ENCODE data around the gene SLC9B1. TPM values are rescaled to one million over a fixed set of nuclear protein-coding genes. Genes with fewer than 3 reads are reported as not detected.
"Not testable (repeated sequence)": the region's sequence is repeated elsewhere in the genome, so short reads cannot be mapped to it uniquely, and the experiment has no call there.

SLC9B1 gene
- total RNA-seq, 1 experiment from 2014 or later: 0.62 TPM

DNA sequence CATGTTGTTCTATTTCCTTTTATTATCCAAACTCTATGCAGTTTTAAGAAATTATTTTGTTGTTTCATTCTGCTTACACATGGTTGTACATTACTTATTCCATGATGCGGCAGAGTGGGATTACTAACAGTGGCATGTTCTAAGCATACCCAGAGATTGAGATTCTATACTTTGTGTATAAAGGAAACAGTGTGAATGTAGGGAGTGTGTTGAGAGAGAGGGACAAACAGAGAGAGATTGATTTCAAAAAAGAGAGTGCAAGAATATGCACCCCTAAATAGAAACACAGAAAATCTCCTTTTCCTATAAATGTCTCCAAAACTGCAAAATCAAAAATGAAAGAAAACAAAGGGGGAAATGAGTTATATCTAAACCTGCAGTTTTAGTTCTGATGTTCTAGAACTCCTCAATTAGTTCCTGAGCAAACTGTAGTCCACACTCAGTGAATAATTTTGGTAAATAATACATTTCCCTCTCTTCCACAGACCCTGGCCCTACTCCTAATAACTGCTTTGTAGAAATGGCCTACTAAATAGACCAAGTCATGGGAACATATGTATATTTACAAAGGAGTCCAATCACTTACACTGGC is 31.0 kb downstream of the SLC9B1 start:
- Histone ChIP-seq H3K9me3 (ENCODE audit: low read depth, low read length, poor library complexity, severe bottlenecking) (no peaks in the 10 kb centered on the region), H3K27me3 (replicated peaks; ENCODE audit: insufficient read depth, low read depth, low read length, poor library complexity) (no peaks in the 10 kb centered on the region), H3K4me1 (ENCODE audit: insufficient read depth, low read length, poor library complexity, severe bottlenecking) (no peaks in the 10 kb centered on the region), H3K27ac (ENCODE audit: low read depth, low read length, poor library complexity, severe bottlenecking) (no peak overlapping the region), H3K36me3 (ENCODE audit: insufficient read depth, low read length, poor library complexity, severe bottlenecking) (no peaks in the 10 kb centered on the region), H3K4me3 (ENCODE audit: low read depth, low read length, poor library complexity, severe bottlenecking) (no peak overlapping the region)
- TF ChIP-seq, protein P1, sequence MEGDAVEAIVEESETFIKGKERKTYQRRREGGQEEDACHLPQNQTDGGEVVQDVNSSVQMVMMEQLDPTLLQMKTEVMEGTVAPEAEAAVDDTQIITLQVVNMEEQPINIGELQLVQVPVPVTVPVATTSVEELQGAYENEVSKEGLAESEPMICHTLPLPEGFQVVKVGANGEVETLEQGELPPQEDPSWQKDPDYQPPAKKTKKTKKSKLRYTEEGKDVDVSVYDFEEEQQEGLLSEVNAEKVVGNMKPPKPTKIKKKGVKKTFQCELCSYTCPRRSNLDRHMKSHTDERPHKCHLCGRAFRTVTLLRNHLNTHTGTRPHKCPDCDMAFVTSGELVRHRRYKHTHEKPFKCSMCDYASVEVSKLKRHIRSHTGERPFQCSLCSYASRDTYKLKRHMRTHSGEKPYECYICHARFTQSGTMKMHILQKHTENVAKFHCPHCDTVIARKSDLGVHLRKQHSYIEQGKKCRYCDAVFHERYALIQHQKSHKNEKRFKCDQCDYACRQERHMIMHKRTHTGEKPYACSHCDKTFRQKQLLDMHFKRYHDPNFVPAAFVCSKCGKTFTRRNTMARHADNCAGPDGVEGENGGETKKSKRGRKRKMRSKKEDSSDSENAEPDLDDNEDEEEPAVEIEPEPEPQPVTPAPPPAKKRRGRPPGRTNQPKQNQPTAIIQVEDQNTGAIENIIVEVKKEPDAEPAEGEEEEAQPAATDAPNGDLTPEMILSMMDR (conservative IDR thresholded peaks at IDR 0.05; ENCODE audit: low read depth, low read length): no peak
- no peak for TF ChIP-seq EZH2 (IDR thresholded peaks at IDR 0.05; ENCODE audit: borderline replicate concordance, low read depth, low read length, poor library complexity, severe bottlenecking)
- ChIA-PET CTCF (no interaction called here), POLR2A (ENCODE audit: low non-redundant PET) (no interaction called here)
- DNase-seq (ENCODE audit: low spot score): no peak
- BruUV-seq (replicated peaks): no TSS peak
- intact Hi-C loops (cut with micrococcal nuclease; ENCODE audit: unreplicated experiment): no loop called here

DNA sequence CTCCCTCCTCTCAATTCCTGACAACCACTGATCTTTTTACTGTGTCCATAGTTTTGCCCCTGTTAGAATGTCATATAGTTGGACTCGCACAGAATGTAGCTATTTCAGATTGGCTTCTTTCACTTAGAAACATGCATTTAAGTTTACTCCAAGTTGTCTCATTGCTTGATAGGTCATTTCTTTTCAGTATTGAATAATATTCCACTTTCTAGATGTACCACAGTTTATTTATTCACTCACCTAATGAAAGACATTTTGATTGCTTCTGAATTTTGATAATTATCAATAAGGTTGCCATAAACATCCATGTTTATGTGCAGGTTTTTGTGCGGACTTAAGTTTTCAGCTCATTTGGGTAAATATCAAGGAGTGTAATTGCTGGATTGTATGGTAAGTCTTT is 38.5 kb downstream of the SLC9B1 start:
- no peaks in the 10 kb centered on the region for H3K9me3 ChIP-seq (ENCODE audit: low read depth, low read length, poor library complexity, severe bottlenecking)
- ChIA-PET CTCF (no interaction called here), POLR2A (ENCODE audit: low non-redundant PET) (no interaction called here)
- H3K4me3 ChIP-seq (ENCODE audit: low read depth, low read length, poor library complexity, severe bottlenecking): no peak overlapping the region
- no peak for TF ChIP-seq EZH2 (IDR thresholded peaks at IDR 0.05; ENCODE audit: borderline replicate concordance, low read depth, low read length, poor library complexity, severe bottlenecking)
- TF ChIP-seq, protein P1 (conservative IDR thresholded peaks at IDR 0.05; ENCODE audit: low read depth, low read length): no peak
- H3K27me3 ChIP-seq (replicated peaks; ENCODE audit: insufficient read depth, low read depth, low read length, poor library complexity): no peaks in the 10 kb centered on the region
- DNase-seq (ENCODE audit: low spot score): no peak
- H3K4me1 ChIP-seq (ENCODE audit: insufficient read depth, low read length, poor library complexity, severe bottlenecking): no peaks in the 10 kb centered on the region
- intact Hi-C loops (cut with micrococcal nuclease; ENCODE audit: unreplicated experiment): no loop called here
- BruUV-seq (replicated peaks): no TSS peak
- no peak overlapping the region for H3K27ac ChIP-seq (ENCODE audit: low read depth, low read length, poor library complexity, severe bottlenecking)
- H3K36me3 ChIP-seq (ENCODE audit: insufficient read depth, low read length, poor library complexity, severe bottlenecking): no peaks in the 10 kb centered on the region

DNA sequence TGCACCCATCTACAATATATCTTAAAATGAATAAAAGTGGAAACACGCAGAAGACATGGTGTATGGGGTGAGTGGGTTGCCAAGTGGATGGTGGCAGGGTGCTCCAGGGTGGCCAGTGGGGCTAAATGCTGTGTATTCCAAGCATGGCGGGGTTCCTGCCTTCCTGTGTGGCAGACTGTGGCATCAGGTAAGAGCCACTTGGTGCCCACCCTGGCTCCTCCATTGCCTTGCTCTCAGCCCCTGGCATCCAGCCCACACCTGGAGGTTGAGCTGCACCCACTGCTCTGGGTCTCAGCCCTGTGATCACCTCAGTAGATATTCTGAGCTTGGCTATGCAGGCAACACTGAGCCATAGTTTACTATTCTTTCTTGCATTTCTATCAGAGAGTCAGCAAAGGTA is 57.7 kb downstream of the SLC9B1 start:
- intact Hi-C loops (cut with micrococcal nuclease; ENCODE audit: unreplicated experiment); BruUV-seq (replicated peaks); H3K4me1 ChIP-seq (ENCODE audit: insufficient read depth, low read length, poor library complexity, severe bottlenecking); DNase-seq (ENCODE audit: low spot score); H3K9me3 ChIP-seq (ENCODE audit: low read depth, low read length, poor library complexity, severe bottlenecking); POLR2A ChIA-PET (ENCODE audit: low non-redundant PET); H3K27me3 ChIP-seq (replicated peaks; ENCODE audit: insufficient read depth, low read depth, low read length, poor library complexity); H3K4me3 ChIP-seq (ENCODE audit: low read depth, low read length, poor library complexity, severe bottlenecking); CTCF ChIA-PET; H3K36me3 ChIP-seq (ENCODE audit: insufficient read depth, low read length, poor library complexity, severe bottlenecking); H3K27ac ChIP-seq (ENCODE audit: low read depth, low read length, poor library complexity, severe bottlenecking): not testable (repeated sequence)

DNA sequence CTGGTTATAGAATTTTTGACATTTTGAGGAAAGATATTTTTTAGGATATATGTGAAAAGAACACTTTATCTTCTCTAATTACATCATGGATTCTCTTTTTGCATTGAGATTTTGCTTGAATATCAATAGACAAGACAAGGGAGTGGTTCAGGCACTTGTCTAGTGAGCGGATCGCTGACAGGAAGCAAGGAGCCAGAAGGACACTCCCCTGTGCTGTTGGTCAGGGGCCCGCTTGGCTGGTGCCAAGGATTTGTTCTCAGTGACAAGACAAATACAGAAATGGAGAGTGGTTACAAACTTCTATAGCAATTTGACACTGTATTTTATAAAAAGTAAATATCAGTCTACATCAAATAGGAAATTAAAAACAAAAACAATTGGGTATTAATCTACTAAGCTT is 60.0 kb downstream of the SLC9B1 start:
- no peak for DNase-seq (ENCODE audit: low spot score)
- ChIA-PET POLR2A (ENCODE audit: low non-redundant PET) (interaction anchor here (0.7 kb wide), 1 partner anchor 25 kb away, joined by 5 read pairs; no protein-coding TSS in a partner anchor), CTCF (no interaction called here)
- H3K9me3 ChIP-seq (ENCODE audit: low read depth, low read length, poor library complexity, severe bottlenecking): no peaks in the 10 kb centered on the region
- no TSS peak for BruUV-seq (replicated peaks)
- H3K27ac ChIP-seq (ENCODE audit: low read depth, low read length, poor library complexity, severe bottlenecking): no peak overlapping the region
- no peaks in the 10 kb centered on the region for H3K27me3 ChIP-seq (replicated peaks; ENCODE audit: insufficient read depth, low read depth, low read length, poor library complexity)
- TF ChIP-seq EZH2 (IDR thresholded peaks at IDR 0.05; ENCODE audit: borderline replicate concordance, low read depth, low read length, poor library complexity, severe bottlenecking): no peak
- TF ChIP-seq, protein P1 (conservative IDR thresholded peaks at IDR 0.05; ENCODE audit: low read depth, low read length): no peak
- H3K36me3 ChIP-seq (ENCODE audit: insufficient read depth, low read length, poor library complexity, severe bottlenecking): no peaks in the 10 kb centered on the region
- intact Hi-C loops (cut with micrococcal nuclease; ENCODE audit: unreplicated experiment): no loop called here
- no peaks in the 10 kb centered on the region for H3K4me1 ChIP-seq (ENCODE audit: insufficient read depth, low read length, poor library complexity, severe bottlenecking)
- no peak overlapping the region for H3K4me3 ChIP-seq (ENCODE audit: low read depth, low read length, poor library complexity, severe bottlenecking)

Measured in A673 (cell line).